MCF 10A (cell line): ENCODE data around the gene ZBTB48. TPM values are rescaled to one million over a fixed set of nuclear protein-coding genes. Genes with fewer than 3 reads are reported as not detected.

Experiments used
- BruUV-seq: library from RNA; stranded (reverse); fragments of 400-500 nt; replicated peaks from 2 replicates; lab custom pipeline; 2021; lab: Mats Ljungman, UMichigan
- CTCF ChIA-PET: fragments of 300-600 bp; sonication (Branson Sonifier 250); formaldehyde crosslinking; extraction: SDS; loops from one replicate; lab custom pipeline; 2021; ENCODE audit warnings: antibody characterized with exemption, inconsistent platforms; lab: Yijun Ruan, JAX
- POLR2A ChIA-PET: fragments of 300-600, 350-650 bp; sonication (Branson Sonifier 250); formaldehyde crosslinking; extraction: SDS; loops from one replicate; lab custom pipeline; 2020; ENCODE audit warnings: antibody characterized with exemption, inconsistent platforms; lab: Yijun Ruan, JAX
- DNase-seq: peaks from one replicate; pipeline ENCODE4 v3.0.0-alpha.2; 2018; ENCODE audit not compliant: unreplicated experiment
- H3K27ac Mint-ChIP-seq: one replicate; pipeline ENCODE4 v1.8.0; 2022; ENCODE audit warnings: mild to moderate bottlenecking, low read depth, mixed read lengths; ENCODE audit not compliant: unreplicated experiment
- H3K27me3 Mint-ChIP-seq: one replicate; pipeline ENCODE4 v1.8.0; 2022; ENCODE audit warnings: mixed read lengths; ENCODE audit not compliant: insufficient read depth, unreplicated experiment
- H3K36me3 Mint-ChIP-seq: one replicate; pipeline ENCODE4 v1.8.0; 2022; ENCODE audit warnings: mild to moderate bottlenecking, moderate library complexity, mixed read lengths; ENCODE audit not compliant: insufficient read depth, unreplicated experiment
- H3K4me1 Mint-ChIP-seq: one replicate; pipeline ENCODE4 v1.8.0; 2022; ENCODE audit warnings: mixed read lengths; ENCODE audit not compliant: insufficient read depth, unreplicated experiment
- H3K4me3 Mint-ChIP-seq: one replicate; pipeline ENCODE4 v1.8.0; 2022; ENCODE audit warnings: mild to moderate bottlenecking, moderate library complexity, mixed read lengths; ENCODE audit not compliant: unreplicated experiment
- H3K9me3 Mint-ChIP-seq: one replicate; pipeline ENCODE4 v1.8.0; 2022; ENCODE audit warnings: mixed read lengths; ENCODE audit not compliant: unreplicated experiment
- CTCF ChIP-seq: fragments of 200-600 bp; IDR thresholded peaks from one replicate; pipeline ENCODE4 v1.8.0; 2022; ENCODE audit warnings: antibody characterized with exemption, mild to moderate bottlenecking; ENCODE audit not compliant: unreplicated experiment
- intact Hi-C: fragments of 100-400 bp; cut with micrococcal nuclease; formaldehyde crosslinking; loops from 2 replicates; pipeline ENCODE4 v1.14.1; 2022
- total RNA-seq: library from RNA; stranded (reverse); gene quantifications from 2 replicates; pipeline ENCODE4 v1.2.3, GENCODE V29; 2022

ZBTB48 gene
- total RNA-seq, 1 experiment from 2014 or later = 40.6 TPM

GRCh38 chr1:6584126-6585080 lies 4.6 kb downstream of the ZBTB48 start:
- no peak for DNase-seq
- peak; percentile 19 for TF ChIP-seq CTCF
- no peaks in the 10 kb centered on the region for H3K9me3 Mint-ChIP-seq
- H3K36me3 Mint-ChIP-seq = peaks cover 19% of the 10 kb centered on the region
- no peak overlapping the region for H3K4me3 Mint-ChIP-seq
- no peaks in the 10 kb centered on the region for H3K27me3 Mint-ChIP-seq
- POLR2A ChIA-PET = interaction anchor here (6.9 kb wide), 1 partner anchor 18 kb away, joined by 69 read pairs; the partner anchor contains the start of gene KLHL21
- CTCF ChIA-PET = interaction anchor here (0.6 to 1.5 kb wide), 2 partner anchors 13 to 145 kb away, joined by 3 to 4 read pairs; no protein-coding TSS in a partner anchor
- BruUV-seq = no TSS peak
- no peak overlapping the region for H3K27ac Mint-ChIP-seq
- H3K4me1 Mint-ChIP-seq = peaks cover 35% of the 10 kb centered on the region
- intact Hi-C loops = no loop called here

GRCh38 chr1:6585081-6585722 lies 5.4 kb downstream of the ZBTB48 start:
- no peak for TF ChIP-seq CTCF
- H3K36me3 Mint-ChIP-seq = peaks cover 27% of the 10 kb centered on the region
- ChIA-PET CTCF (interaction anchor here (1.5 kb wide), 1 partner anchor 12 kb away, joined by 3 read pairs; no protein-coding TSS in a partner anchor), POLR2A (interaction anchor here (6.9 kb wide), 1 partner anchor 17 kb away, joined by 69 read pairs; the partner anchor contains the start of gene KLHL21)
- H3K9me3 Mint-ChIP-seq = no peaks in the 10 kb centered on the region
- H3K4me3 Mint-ChIP-seq = no peak overlapping the region
- BruUV-seq = no TSS peak
- H3K4me1 Mint-ChIP-seq = peaks cover 33% of the 10 kb centered on the region
- H3K27ac Mint-ChIP-seq = no peak overlapping the region
- DNase-seq = no peak
- no peaks in the 10 kb centered on the region for H3K27me3 Mint-ChIP-seq
- intact Hi-C loops = no loop called here

- no peaks in the 10 kb centered on the region for H3K27me3 Mint-ChIP-seq
- no peak for DNase-seq
- intact Hi-C loops = no loop called here
- peaks cover 34% of the 10 kb centered on the region for H3K36me3 Mint-ChIP-seq
- TF ChIP-seq CTCF = no peak
- no TSS peak for BruUV-seq
- peaks cover 30% of the 10 kb centered on the region for H3K4me1 Mint-ChIP-seq
- H3K4me3 Mint-ChIP-seq = no peak overlapping the region
- POLR2A ChIA-PET = interaction anchor here (6.9 kb wide), 1 partner anchor 16 kb away, joined by 69 read pairs; the partner anchor contains the start of gene KLHL21
- no peaks in the 10 kb centered on the region for H3K9me3 Mint-ChIP-seq
- no peak overlapping the region for H3K27ac Mint-ChIP-seq
- CTCF ChIA-PET = interaction anchor here (0.7 to 1.5 kb wide), 2 partner anchors 12 to 30 kb away, joined by 3 to 4 read pairs; partner anchors contain the start of gene TAS1R1
Measured at GRCh38 chr1:6585841-6586240, 6.0 kb downstream of the ZBTB48 start.
